NB4 (cell line): ENCODE results near the gene ZNF185.

Experiments
- MYC ChIP-seq: IDR thresholded peaks from 2 replicates; pipeline ENCODE4 v1.6.1; 2011; ENCODE audit warnings: low read depth, low read length
- POLR2A ChIP-seq: IDR thresholded peaks from 2 replicates; pipeline ENCODE4 v1.6.1; 2011; ENCODE audit warnings: mild to moderate bottlenecking; ENCODE audit not compliant: insufficient read length; ENCODE audit errors: extremely low read depth
- TF ChIP-seq, protein P1 (sequence below): IDR thresholded peaks from one replicate; pipeline ENCODE4 v1.5.1; 2012; ENCODE audit warnings: low read depth, low read length
- TF ChIP-seq, protein P2 (sequence below): IDR thresholded peaks from 2 replicates; pipeline ENCODE4 v1.6.1; 2011; ENCODE audit warnings: low read depth, low read length

DNA sequence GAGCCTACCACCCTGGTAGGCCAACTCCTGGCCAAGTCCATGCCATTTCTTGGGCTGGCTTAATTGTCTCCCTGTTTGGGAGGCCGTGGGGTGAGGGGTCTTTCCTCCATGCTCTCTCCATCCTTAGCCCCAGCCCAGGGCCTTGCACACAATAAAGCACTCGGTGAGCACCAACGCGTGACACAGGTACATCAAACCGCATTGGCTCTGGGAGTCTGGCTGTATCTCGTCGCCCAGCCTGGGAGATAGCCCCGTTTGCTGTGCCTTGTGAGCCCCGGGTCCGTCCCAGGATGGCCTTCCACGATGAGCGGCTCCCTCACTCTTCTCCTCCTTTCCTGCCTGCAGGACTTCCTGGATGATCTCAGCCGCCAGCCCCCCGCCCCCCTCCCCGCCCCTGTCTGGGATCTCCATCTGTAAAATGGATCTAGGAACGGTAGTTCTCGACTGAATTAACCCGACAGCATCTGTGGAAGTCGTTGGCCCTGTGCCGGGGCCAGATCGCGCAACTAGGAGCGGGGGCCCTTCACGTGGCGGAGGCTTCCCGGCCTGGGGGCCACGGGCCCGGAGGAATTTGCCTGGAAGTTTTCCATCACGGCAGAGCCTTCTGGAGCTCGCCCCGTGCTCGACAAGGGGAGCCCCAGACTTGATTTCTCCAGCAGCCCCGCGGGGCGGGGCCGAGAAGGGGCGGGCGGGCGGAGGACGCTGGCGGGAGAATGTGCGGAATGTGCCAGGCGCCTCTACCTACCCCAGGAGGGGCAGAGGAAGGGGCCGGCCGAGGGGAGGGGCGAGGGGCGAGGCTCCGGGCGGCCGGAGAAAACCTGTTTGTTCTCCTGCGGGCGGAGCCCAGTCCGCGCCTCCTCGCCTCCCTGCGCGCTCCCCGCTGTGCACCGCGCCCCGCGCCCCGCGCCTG lies at the start of gene ZNF185:
- TF ChIP-seq, protein P1, sequence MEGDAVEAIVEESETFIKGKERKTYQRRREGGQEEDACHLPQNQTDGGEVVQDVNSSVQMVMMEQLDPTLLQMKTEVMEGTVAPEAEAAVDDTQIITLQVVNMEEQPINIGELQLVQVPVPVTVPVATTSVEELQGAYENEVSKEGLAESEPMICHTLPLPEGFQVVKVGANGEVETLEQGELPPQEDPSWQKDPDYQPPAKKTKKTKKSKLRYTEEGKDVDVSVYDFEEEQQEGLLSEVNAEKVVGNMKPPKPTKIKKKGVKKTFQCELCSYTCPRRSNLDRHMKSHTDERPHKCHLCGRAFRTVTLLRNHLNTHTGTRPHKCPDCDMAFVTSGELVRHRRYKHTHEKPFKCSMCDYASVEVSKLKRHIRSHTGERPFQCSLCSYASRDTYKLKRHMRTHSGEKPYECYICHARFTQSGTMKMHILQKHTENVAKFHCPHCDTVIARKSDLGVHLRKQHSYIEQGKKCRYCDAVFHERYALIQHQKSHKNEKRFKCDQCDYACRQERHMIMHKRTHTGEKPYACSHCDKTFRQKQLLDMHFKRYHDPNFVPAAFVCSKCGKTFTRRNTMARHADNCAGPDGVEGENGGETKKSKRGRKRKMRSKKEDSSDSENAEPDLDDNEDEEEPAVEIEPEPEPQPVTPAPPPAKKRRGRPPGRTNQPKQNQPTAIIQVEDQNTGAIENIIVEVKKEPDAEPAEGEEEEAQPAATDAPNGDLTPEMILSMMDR, result no peak
- TF ChIP-seq, protein P2, sequence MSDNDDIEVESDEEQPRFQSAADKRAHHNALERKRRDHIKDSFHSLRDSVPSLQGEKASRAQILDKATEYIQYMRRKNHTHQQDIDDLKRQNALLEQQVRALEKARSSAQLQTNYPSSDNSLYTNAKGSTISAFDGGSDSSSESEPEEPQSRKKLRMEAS, result no peak
- no peak for TF ChIP-seq POLR2A
- TF ChIP-seq MYC, result no peak
